Right lobe of liver (tissue), 6 donors: ENCODE measurements around the gene ADTRP. TPM values are rescaled to one million over a fixed set of nuclear protein-coding genes. Genes with fewer than 3 reads are reported as not detected.

Experiments
- ATAC-seq, 4 donors: fragments of 200-7000 bp; cut with Tn5 transposase; one replicate each; pipeline ENCODE4 v1.9.1; 2020; ENCODE audit warnings: mild to moderate bottlenecking in 4 of 4, moderate library complexity in 4 of 4
- DNase-seq, 3 donors: peaks; one replicate each; pipeline ENCODE4 v3.0.0-alpha.2; 2020
- H3K27ac ChIP-seq, 3 donors: fragments of 200-600 bp; one replicate each; pipeline ENCODE4 v1.8.0; 2022
- H3K27me3 ChIP-seq, 2 donors: fragments of 200-600 bp; one replicate each; pipeline ENCODE4 v1.8.0; 2022
- H3K36me3 ChIP-seq, 4 donors: fragments of 200-600 bp; sonication (generic) in 1 of 4; one replicate each; pipeline versions ENCODE4 v1.5.1 to v1.8.0; 2017 to 2022; ENCODE audit warnings: control low read depth in 1 of 4
- H3K4me1 ChIP-seq, 4 donors: fragments of 200-600 bp; sonication (generic) in 1 of 4; one replicate each; pipeline versions ENCODE4 v1.5.1 to v1.8.0; 2017 to 2022; ENCODE audit warnings: control low read depth in 1 of 4
- H3K4me3 ChIP-seq, 3 donors: fragments of 200-600 bp; one replicate each; pipeline ENCODE4 v1.8.0; 2022
- H3K9me3 ChIP-seq, 4 donors: fragments of 200-600 bp; sonication (generic) in 1 of 4; one replicate each; pipeline versions ENCODE4 v1.5.1 to v1.8.0; 2017 to 2022; ENCODE audit warnings: control low read depth in 1 of 4
- POLR2A ChIP-seq: fragments of 450-650 bp; IDR thresholded peaks from one replicate; pipeline ENCODE4 v1.6.1; 2017; ENCODE audit warnings: antibody characterized with exemption, mild to moderate bottlenecking
- WGBS: methylation state at CpG from one replicate; pipeline ENCODE4 v1.1.6; 2018; ENCODE audit warnings: low coverage, low lambda C conversion rate; ENCODE audit not compliant: insufficient coverage; ENCODE audit errors: missing lambda C conversion rate; 5-methylcytosine and 5-hydroxymethylcytosine counted together
- intact Hi-C, 2 donors: fragments of 100-400 bp; cut with DNase I; formaldehyde crosslinking; loops; one replicate each; pipeline versions ENCODE4 v1.11.2 to v1.14.1; 2022
- total RNA-seq, 6 experiments: library from RNA; depleted of rRNA in 2 of 6; stranded (reverse); fragments of >200 nt in 2 of 6; fragmentation: NEBNext Ultra II Directional in 3 of 6; extraction: Animal tissue kit (Norgen Biotek cat#: 25700) in 3 of 6; gene quantifications; one replicate each; pipeline versions ENCODE4 v1.1.0 to v1.2.4, GENCODE V29; 2016 to 2023
- TF ChIP-seq, protein P1 (sequence below), 4 donors: fragments of 200-600 bp in 3 of 4; fragments of 450-650 bp in 1 of 4; IDR thresholded peaks; one replicate each; pipeline versions ENCODE4 v1.5.1 to v1.8.0; 2016 to 2022; ENCODE audit warnings: antibody characterized with exemption in 4 of 4, mild to moderate bottlenecking in 2 of 4
- donor health status: DM: no; HTN: yes; CAD: no.
- donor health status: DM: no; HTN: no; CAD: no.
- donor health status: DM: no; HTN: no; CAD: no.
- donor health status: DM: no; HTN: yes; CAD: no.
- donor health status: DM: no; HTN: yes; CAD: no.

The ADTRP gene
- total RNA-seq, 6 experiments from 2014 or later, result 0.46 to 1.9 (median 0.92) TPM; not detected in 1

DNA sequence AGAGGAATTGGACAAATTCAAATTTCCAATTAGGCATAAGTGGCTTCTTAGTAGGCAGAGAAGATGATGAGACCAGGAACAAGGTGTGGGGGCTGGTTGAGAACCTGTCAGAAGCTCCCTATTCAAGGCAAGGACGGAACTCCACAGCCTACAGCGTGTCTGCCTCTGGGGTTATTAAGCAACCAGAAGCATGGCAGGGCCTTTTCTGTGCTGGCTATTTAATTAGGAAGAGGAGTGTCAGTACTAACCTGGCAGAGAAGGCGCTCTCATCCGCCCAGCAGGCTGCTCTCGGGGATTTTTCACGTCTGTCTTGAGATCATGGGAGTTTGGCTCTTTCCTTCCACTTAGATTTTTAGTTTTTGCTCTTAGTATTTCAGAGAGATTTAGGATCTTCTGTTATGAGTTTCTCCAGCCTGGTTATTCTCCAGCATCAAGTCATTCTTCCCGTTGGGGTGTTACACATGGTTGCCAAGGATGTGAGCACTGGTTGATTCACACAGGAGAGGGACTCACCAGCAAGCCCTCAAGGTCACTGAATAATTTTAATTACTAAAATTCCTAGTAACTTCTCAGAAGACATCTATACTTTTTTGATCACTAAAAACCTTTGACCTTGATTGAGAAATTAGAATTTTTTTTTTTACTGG is 23.9 kb downstream of the ADTRP start:
- 72% methylated on average over 6 of the region's 7 CpGs for WGBS
- Histone ChIP-seq H3K9me3 (no peaks in the 10 kb centered on the region), H3K27me3 (no peaks in the 10 kb centered on the region), H3K27ac (no peak overlapping the region), H3K4me1 (peaks cover 0 to 24% (median 6%) of the 10 kb centered on the region in 4 donors), H3K36me3 (no peaks in the 10 kb centered on the region), H3K4me3 (no peak overlapping the region)
- intact Hi-C loops, result no loop called here
- no peak for TF ChIP-seq POLR2A
- TF ChIP-seq, protein P1, sequence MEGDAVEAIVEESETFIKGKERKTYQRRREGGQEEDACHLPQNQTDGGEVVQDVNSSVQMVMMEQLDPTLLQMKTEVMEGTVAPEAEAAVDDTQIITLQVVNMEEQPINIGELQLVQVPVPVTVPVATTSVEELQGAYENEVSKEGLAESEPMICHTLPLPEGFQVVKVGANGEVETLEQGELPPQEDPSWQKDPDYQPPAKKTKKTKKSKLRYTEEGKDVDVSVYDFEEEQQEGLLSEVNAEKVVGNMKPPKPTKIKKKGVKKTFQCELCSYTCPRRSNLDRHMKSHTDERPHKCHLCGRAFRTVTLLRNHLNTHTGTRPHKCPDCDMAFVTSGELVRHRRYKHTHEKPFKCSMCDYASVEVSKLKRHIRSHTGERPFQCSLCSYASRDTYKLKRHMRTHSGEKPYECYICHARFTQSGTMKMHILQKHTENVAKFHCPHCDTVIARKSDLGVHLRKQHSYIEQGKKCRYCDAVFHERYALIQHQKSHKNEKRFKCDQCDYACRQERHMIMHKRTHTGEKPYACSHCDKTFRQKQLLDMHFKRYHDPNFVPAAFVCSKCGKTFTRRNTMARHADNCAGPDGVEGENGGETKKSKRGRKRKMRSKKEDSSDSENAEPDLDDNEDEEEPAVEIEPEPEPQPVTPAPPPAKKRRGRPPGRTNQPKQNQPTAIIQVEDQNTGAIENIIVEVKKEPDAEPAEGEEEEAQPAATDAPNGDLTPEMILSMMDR (IDR thresholded peaks at IDR 0.05), result no peak
- ATAC-seq (no peak), DNase-seq (no peak)

DNA sequence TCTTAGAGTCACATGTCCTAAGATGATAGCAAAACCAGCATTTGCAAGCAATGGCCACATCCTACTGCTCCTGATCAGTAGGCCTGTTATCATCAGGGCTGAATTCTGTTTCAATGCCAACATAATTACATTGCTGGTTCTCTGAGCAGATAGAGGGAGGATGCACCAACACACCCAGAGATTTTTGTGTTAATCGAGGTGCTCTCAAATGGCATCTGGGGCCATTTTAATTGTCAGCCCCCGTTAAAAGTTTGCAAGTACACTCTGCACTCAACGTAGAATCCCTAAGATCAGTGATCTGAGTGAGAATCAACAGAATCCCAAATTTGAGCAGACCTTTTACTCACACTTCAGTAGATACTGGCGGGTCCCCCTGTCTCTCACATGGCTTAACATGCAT is 24.8 kb downstream of the ADTRP start:
- ATAC-seq, result no peak
- TF ChIP-seq, protein P1 (IDR thresholded peaks at IDR 0.05), result no peak
- TF ChIP-seq POLR2A, result no peak
- H3K27me3 ChIP-seq, result no peaks in the 10 kb centered on the region
- H3K36me3 ChIP-seq, result no peaks in the 10 kb centered on the region
- no peak overlapping the region for H3K4me3 ChIP-seq
- no peaks in the 10 kb centered on the region for H3K9me3 ChIP-seq
- no peak overlapping the region for H3K27ac ChIP-seq
- H3K4me1 ChIP-seq, result peaks cover 0 to 24% (median 6%) of the 10 kb centered on the region in 4 donors
- WGBS, result 88% methylated on average over 4 of the region's 4 CpGs
- no peak for DNase-seq
- intact Hi-C loops, result no loop called here

DNA sequence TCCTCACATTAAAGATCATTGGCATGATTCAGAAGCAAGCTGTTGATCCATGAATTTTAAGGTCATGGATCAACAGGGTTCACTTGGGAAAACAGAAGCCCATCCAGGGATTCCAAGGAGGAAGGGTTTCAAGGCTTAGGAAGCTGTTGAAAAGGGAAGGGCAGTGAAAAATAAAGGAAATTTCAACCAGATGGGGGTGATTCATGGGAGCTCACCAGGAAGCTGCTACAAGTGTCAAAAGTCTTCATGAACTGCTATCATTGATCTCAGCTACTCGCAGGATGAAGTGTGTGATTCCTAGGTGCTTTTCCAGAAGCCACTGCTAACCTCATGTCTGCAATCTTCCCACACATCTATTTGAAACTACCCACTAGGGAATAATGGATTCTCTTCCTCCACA is 26.2 kb downstream of the ADTRP start:
- H3K36me3 ChIP-seq, result no peaks in the 10 kb centered on the region
- H3K27ac ChIP-seq, result no peak overlapping the region
- H3K4me3 ChIP-seq, result no peak overlapping the region
- TF ChIP-seq POLR2A, result no peak
- TF ChIP-seq, protein P1 (IDR thresholded peaks at IDR 0.05), result no peak
- ATAC-seq (no peak), DNase-seq (no peak)
- H3K27me3 ChIP-seq, result no peaks in the 10 kb centered on the region
- 88% methylated on average over 1 of the region's 1 CpG for WGBS
- H3K4me1 ChIP-seq, result peaks cover 0 to 24% (median 6%) of the 10 kb centered on the region in 4 donors
- H3K9me3 ChIP-seq, result no peaks in the 10 kb centered on the region
- intact Hi-C loops, result no loop called here

DNA sequence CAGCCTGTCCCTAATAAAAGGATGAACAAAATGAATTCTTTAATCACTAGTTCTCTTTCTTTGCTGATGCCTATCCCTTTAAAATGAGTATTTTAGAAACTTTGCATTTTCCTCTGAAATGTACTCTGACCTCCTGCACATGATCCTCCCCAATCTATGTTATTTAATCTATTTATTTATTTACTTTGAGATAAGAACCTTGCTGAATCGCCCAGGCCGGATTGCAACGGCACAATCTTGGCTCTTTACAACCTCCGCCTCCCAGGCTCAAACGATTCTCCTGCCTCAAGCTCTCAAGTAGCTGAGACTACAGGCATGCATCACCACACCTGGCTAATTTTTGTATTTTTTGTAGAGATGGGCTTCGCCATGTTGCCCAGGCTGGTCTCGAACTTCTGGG is 27.9 kb downstream of the ADTRP start:
- no peaks in the 10 kb centered on the region for H3K27me3 ChIP-seq
- peak overlapping the region in 1 of 3 donors; percentile 38 for H3K27ac ChIP-seq
- DNase-seq (peak in 1 of 3 donors; percentile 52), ATAC-seq (peak; percentile 74 to 96 (median 84))
- no peaks in the 10 kb centered on the region for H3K9me3 ChIP-seq
- H3K4me3 ChIP-seq, result no peak overlapping the region
- no peaks in the 10 kb centered on the region for H3K36me3 ChIP-seq
- 28% methylated on average over 7 of the region's 7 CpGs for WGBS
- H3K4me1 ChIP-seq, result peaks cover 0 to 24% (median 6%) of the 10 kb centered on the region in 4 donors
- TF ChIP-seq POLR2A, result no peak
- TF ChIP-seq, protein P1 (IDR thresholded peaks at IDR 0.05), result no peak
- intact Hi-C loops, result no loop called here
